Activated T-cell treated with anti-CD3 and anti-CD28 coated beads for 1 hour (primary cell): ENCODE results near the gene NIPBL.
"Not testable (repeated sequence)": the region's sequence is repeated elsewhere in the genome, so short reads cannot be mapped to it uniquely, and the experiment has no call there.

Source experiments
- DNase-seq: peaks from one replicate; pipeline ENCODE4 v3.0.0-alpha.2; 2020; ENCODE audit warnings: low read depth

NIPBL gene

GRCh38 chr5:36876299-36876964, at the start of gene NIPBL:
Gene NIPBL (plus strand): TSS chr5:36876769. CDS start chr5:36953697, 76,928 bp downstream.
- peak; percentile 81 for DNase-seq

DNA sequence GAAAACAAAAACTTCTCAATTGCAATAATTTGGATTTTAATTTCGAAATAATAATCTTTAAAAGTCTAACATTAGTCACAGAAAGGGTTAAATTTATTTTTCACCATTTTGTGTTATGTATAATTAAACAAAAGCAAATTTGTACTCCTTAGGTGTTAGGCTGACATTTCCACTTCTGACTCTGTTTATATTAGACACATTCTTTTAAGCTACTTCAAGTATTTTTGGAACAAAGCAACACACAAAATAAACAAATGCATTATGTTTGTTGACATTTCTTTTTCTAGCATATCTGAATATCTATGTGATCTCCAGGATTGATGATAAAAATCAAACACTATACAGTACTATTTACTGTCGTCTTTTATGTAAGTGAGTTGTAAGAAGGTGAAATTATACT, 44.3 kb upstream of the NIPBL start:
- no peak for DNase-seq

GRCh38 chr5:36836831-36837230, 39.7 kb upstream of the NIPBL start:
- no peak for DNase-seq

DNA sequence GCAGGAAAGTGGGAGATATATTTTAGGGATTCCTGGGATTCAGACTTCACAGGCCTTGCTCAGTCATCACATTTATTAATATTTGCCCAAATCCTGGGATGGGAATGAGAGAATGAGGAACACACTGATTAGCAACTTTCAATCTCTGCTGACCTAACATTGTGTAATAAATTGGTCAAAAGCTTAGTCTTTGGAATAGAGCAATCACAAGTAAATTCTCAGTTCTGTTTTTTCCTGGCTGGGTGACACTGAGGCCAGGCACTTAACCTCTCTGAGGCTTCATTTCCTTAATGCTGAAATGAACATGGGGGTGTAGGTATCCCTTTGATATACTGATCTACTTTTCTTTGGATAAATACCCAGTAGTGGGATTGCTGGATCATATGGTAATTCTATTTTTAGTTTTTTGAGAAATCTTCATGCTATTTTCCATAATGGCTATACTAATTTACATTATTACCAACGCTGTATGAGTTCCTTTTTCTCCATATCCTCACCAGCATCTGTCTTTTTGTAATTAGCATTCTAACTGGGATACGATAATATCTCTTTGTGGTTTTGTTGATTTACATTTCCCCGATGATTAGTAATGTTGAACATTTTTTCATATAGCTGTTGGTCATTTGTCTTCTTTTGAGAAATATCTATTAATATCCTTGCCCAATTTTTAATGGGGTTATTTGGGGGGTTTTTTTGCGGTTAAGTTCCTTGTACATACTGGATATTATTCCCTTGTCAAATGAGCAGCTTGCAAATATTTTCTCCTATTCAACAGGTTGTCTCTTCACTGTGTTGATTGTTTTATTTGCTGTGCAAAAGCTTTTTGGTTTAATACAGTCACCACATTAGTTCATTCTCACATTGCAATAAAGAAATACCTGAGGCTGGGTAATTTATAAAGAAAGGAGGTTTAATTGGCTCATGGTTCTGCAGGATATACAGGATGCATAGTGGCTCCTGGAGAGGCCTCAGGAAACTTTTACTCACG, 36.8 kb upstream of the NIPBL start:
- DNase-seq = no peak

DNA sequence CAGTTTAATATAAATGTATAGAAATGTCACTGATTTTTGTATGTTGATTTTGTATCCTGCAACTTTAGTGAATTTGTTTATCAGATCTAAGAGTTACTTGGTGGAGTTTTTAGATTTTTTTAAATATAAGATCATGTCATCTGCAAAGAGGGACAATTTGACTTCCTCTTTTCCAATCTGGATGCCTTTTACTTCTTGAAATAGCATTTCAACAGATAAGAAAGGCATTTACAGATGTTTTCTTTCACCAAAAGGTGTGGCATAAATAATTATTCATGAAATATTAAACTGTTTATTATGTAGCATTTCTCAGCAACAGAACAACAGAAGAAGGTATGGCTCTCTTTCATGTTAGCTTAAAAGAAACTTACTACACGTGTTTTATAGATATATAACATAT, 34.9 kb upstream of the NIPBL start:
- no peak for DNase-seq

DNA sequence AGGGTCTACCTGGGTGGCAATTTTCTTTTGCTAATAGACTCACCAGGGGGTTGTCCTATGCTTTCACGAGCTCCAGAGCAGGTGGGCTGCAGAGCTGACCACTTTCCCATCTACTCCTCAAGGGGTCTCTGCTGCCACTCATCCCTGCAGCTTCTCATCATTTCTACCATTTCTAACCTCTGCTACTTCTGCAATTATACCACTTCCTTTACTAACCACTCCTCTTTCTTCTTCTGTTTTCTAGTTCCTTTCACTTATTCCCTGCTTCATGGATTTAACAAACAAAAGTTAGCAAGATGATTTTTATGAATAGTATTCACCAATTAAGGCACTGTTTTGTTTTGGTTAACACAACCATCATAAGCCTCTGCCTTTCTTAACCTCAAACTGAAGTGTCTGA, 34.5 kb upstream of the NIPBL start:
- no peak for DNase-seq

DNA sequence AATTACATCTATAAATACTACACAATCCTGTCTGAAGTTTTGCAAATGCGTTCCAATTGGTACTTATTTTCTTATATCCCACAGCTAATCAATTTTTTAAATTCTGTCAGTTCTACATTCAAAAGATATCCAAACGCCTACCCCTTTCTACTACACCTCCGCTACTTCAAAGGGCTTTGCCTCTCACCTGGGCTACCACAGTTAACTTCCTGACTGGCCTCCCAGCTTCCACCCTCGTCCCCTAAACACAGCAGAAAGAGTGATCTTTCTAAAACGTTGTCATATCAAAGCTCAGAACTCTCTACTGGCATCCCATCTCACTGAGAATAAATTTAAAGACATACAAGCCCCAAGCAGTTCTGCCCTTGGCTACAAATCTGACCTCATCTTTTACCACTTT, 32.3 kb upstream of the NIPBL start:
- DNase-seq = no peak

GRCh38 chr5:36848545-36848944, 28.0 kb upstream of the NIPBL start:
- DNase-seq = not testable (repeated sequence)

GRCh38 chr5:36852903-36853302, 23.7 kb upstream of the NIPBL start:
- DNase-seq = not testable (repeated sequence)

GRCh38 chr5:36854402-36855140, 22.0 kb upstream of the NIPBL start:
- DNase-seq = no peak

DNA sequence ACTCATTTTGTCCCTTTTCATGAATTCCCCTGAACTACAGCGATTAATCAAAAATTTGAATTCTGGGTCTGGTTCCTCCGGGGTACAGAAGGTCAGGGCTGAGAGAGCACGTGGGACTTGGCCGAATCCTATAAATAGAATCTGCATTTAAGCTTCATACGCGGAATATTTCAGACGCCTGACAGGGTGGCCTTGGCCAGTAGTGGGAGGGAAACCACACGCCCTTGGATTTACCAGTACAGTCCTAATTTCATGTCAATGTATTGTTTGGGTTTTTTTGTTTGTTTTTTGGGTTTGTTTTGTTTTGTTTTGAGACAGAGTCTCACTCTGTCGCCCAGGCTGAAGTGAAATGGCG, 21.5 kb upstream of the NIPBL start:
- DNase-seq = no peak

GRCh38 chr5:36861871-36862270, 14.7 kb upstream of the NIPBL start:
- DNase-seq = no peak

DNA sequence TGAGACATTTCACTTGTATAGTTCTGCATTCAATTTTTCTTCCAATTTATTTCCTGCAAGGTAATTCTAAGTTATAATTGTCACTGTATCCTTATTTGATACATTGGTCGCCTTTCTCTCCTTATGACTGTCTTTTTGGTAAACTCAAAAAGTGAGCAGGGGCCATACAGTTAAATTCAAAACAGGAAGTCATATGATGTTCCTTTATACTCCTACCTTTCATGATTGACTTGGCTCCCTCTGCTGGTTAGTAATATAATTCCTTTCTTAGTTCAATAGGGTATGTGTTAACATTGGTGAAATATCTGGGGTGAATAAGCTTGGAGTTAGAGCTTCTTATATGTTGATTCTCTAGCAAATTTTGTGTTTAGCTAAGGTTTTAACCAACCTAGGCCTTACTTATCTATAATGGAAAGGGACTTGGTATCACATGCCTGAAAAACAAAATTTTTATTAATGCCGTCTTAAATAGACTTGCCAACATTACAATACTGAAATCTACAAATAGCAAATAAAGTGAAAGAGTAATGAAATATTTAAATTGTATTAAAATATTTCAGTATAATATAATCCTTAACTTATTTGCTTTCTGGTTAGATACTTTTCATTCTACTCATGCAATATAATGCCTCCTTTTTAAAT, 6.0 kb upstream of the NIPBL start:
- DNase-seq = no peak

- no peak for DNase-seq
These were observed 2.1 kb upstream of the NIPBL start for GRCh38 chr5:36874465-36874864.

GRCh38 chr5:36875051-36875789, 1.3 kb upstream of the NIPBL start:
- DNase-seq = peak; percentile 23

DNA sequence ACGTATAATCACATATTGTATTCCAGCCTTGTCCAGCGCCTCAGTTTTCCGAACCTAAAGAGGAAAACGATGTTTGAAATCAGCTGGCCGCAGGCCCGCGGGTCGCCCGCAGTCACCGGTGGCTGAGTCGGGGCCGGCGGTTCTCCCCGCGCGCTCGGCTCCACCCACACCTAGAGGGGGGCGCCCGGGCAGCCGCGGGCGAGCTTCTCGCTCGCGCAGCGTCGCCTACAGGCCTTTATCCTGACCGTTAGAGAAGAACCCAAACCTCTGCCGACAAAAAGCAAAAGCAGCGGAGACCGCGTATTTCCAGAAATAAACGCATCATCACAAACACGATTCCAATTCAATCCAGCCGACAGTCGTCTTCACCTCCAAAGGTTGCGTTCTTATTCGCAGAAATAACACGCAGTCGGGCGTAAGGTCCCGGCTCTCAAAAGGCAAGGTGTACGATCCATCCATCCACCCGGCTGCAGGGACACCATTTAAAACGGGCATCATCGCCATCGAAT, 725 bp upstream of the NIPBL start:
- DNase-seq = peak; percentile 64

- peak; percentile 42 for DNase-seq
These were observed 547 bp downstream of the NIPBL start for GRCh38 chr5:36876965-36877666.

DNA sequence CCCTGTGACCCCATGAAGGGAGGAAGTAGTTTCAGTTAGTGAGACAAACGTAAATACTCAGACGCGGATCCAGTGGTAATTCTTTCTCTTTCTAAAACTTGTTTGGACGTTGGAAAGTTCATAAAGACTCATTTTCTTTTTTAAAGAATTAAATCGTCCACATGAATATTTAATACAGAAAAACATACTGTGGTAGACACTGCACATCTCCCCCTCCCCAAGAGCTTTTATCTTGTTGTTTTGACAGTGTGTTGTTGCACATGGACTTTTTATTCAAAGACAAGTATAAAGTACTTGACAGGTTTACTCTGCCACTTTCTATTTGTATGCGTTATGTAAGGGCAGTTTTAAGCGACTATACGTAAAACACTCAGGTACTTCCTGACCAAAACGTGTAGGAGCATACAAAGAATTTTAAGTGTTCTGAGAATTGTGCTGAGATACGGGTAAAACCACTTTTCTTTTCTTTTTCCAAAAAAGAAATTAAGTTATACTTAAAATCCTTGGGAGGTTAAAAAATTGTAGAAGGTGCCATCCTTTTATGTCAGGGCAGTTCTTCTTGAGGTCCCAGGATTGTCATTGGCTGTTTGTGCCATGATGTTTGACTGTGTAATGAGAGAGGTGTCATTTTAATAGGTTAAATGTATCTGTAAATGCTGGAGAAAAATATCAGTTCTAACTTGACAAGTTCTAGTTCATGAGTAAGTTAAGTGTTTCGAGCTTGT, 1.3 kb downstream of the NIPBL start:
- DNase-seq = no peak

DNA sequence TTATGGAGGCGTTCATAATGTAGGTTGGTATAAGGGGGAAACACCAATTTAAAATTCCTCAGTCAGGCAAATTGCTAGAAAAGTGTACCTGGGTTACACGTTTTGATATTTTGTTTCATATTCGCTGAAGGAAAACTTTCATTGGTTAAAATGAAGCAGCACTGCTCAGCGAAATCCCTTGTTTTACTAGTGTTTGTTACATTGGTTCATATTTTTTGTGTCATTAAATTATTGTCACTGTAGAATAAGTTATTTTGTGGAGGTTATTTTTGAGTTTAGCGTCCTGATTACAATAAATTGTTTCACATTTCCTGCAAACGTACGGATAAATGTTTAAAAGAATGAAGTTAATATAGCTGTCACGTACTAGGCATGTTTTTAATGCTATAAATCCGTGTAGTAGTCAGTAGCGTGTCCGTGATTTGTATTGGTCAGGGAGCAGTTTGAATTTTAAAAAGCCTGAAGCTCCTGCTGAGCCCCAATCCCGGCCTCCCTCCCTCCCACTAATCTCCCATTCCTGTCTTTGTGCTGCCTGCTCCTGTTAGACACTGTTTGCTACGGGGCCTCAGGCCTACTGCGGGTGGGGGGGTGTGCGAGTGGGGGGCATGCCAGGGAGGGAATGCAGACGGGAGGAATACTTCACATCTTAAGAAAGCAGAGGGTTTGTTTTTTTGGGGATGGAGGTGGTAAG, 2.0 kb downstream of the NIPBL start:
- DNase-seq = no peak
